Measurements from ENCODE around the gene EYS. TPM values are rescaled to one million over a fixed set of nuclear protein-coding genes. Genes with fewer than 3 reads are reported as not detected.

The EYS gene
- total RNA-seq, 1 experiment from 2014 or later: not detected

GRCh38 chr6:63868351-63868750 lies 1838.7 kb downstream of the EYS start:
- Histone ChIP-seq H3K79me2 (ENCODE audit: insufficient read depth, low read length) (no peaks in the 10 kb centered on the region), H3K9me2 (ENCODE audit: insufficient read depth) (no peaks in the 10 kb centered on the region), H4K20me1 (ENCODE audit: insufficient read depth) (no peaks in the 10 kb centered on the region), H3K9me3 (ENCODE audit: control insufficient read depth in 1 of 2, insufficient read depth in 1 of 2, low read depth in 1 of 2, low read length in 2 of 2) (no peaks in the 10 kb centered on the region), H3K36me3 (ENCODE audit: control insufficient read depth in 1 of 2, insufficient read depth in 2 of 2, low read length in 2 of 2) (no peaks in the 10 kb centered on the region), H3K4me3 (replicated peaks in 1 of 2; ENCODE audit: low read depth in 1 of 2, low read length in 2 of 2) (no peak overlapping the region), H3K4me2 (ENCODE audit: low read length) (no peak overlapping the region), H3K27me3 (ENCODE audit: insufficient read depth, low read length) (no peaks in the 10 kb centered on the region), H3K9ac (ENCODE audit: low read length) (no peak overlapping the region), H3K4me1 (ENCODE audit: control insufficient read depth in 1 of 2, insufficient read depth in 2 of 2, low read length in 2 of 2) (no peaks in the 10 kb centered on the region), H2AFZ (ENCODE audit: low read depth, low read length, poor library complexity, severe bottlenecking) (no peak overlapping the region), H3K27ac (ENCODE audit: low read depth, low read length) (no peak overlapping the region)
- no TSS peak for BruUV-seq (replicated peaks)
- ChIA-PET CTCF (no interaction called here), POLR2A (no interaction called here), RAD21 (ENCODE audit: low non-redundant PET in 1 of 2, low total read pairs in 2 of 2, uncharacterized antibody in 2 of 2, unreplicated experiment in 2 of 2) (no interaction called here)
- intact Hi-C loops (cut with micrococcal nuclease): no loop called here
- ATAC-seq (no peak), DNase-seq (ENCODE audit: low read depth, low spot score) (no peak)
- TF ChIP-seq ZBTB33 (IDR thresholded peaks at IDR 0.05; ENCODE audit: extremely low read depth, insufficient replicate concordance, low read length) (no peak), TCF7L2 (IDR thresholded peaks at IDR 0.05; ENCODE audit: borderline replicate concordance, extremely low read depth, insufficient read depth, insufficient read length) (no peak), POLR2AphosphoS5 (IDR thresholded peaks at IDR 0.05; ENCODE audit: low read depth, low read length) (no peak), FOSL1 (IDR thresholded peaks at IDR 0.05; ENCODE audit: low read depth) (no peak), YY1 (IDR thresholded peaks at IDR 0.05; ENCODE audit: extremely low read depth, insufficient replicate concordance, low read depth, low read length) (no peak), EGR1 (IDR thresholded peaks at IDR 0.05; ENCODE audit: low read depth) (no peak), CEBPB (IDR thresholded peaks at IDR 0.05; ENCODE audit: low read depth) (no peak), SRF (IDR thresholded peaks at IDR 0.05; ENCODE audit: low read depth) (no peak), RAD21 (IDR thresholded peaks at IDR 0.05; ENCODE audit: low read depth) (no peak), ELF1 (IDR thresholded peaks at IDR 0.05; ENCODE audit: borderline replicate concordance, low read depth) (no peak), JUND (IDR thresholded peaks at IDR 0.05) (no peak), ZNF274 (IDR thresholded peaks at IDR 0.05; ENCODE audit: low read depth, low read length) (no peak), POLR2A (IDR thresholded peaks at IDR 0.05; ENCODE audit: borderline replicate concordance, extremely low read depth, insufficient read depth, insufficient read length) (no peak)
- TF ChIP-seq, protein P1, sequence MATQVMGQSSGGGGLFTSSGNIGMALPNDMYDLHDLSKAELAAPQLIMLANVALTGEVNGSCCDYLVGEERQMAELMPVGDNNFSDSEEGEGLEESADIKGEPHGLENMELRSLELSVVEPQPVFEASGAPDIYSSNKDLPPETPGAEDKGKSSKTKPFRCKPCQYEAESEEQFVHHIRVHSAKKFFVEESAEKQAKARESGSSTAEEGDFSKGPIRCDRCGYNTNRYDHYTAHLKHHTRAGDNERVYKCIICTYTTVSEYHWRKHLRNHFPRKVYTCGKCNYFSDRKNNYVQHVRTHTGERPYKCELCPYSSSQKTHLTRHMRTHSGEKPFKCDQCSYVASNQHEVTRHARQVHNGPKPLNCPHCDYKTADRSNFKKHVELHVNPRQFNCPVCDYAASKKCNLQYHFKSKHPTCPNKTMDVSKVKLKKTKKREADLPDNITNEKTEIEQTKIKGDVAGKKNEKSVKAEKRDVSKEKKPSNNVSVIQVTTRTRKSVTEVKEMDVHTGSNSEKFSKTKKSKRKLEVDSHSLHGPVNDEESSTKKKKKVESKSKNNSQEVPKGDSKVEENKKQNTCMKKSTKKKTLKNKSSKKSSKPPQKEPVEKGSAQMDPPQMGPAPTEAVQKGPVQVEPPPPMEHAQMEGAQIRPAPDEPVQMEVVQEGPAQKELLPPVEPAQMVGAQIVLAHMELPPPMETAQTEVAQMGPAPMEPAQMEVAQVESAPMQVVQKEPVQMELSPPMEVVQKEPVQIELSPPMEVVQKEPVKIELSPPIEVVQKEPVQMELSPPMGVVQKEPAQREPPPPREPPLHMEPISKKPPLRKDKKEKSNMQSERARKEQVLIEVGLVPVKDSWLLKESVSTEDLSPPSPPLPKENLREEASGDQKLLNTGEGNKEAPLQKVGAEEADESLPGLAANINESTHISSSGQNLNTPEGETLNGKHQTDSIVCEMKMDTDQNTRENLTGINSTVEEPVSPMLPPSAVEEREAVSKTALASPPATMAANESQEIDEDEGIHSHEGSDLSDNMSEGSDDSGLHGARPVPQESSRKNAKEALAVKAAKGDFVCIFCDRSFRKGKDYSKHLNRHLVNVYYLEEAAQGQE (IDR thresholded peaks at IDR 0.05; ENCODE audit: low read depth): no peak
- TF ChIP-seq, protein P2, sequence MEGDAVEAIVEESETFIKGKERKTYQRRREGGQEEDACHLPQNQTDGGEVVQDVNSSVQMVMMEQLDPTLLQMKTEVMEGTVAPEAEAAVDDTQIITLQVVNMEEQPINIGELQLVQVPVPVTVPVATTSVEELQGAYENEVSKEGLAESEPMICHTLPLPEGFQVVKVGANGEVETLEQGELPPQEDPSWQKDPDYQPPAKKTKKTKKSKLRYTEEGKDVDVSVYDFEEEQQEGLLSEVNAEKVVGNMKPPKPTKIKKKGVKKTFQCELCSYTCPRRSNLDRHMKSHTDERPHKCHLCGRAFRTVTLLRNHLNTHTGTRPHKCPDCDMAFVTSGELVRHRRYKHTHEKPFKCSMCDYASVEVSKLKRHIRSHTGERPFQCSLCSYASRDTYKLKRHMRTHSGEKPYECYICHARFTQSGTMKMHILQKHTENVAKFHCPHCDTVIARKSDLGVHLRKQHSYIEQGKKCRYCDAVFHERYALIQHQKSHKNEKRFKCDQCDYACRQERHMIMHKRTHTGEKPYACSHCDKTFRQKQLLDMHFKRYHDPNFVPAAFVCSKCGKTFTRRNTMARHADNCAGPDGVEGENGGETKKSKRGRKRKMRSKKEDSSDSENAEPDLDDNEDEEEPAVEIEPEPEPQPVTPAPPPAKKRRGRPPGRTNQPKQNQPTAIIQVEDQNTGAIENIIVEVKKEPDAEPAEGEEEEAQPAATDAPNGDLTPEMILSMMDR (IDR thresholded peaks at IDR 0.05 in 2 of 3, conservative IDR thresholded peaks at IDR 0.05 in 1 of 3; ENCODE audit: borderline replicate concordance in 1 of 3, insufficient read depth in 1 of 3, low read depth in 2 of 3, low read length in 2 of 3): no peak
